Astrocyte of the hippocampus (primary cell): ENCODE measurements around the gene BRWD1.

Source experiments
- DNase-seq: peaks from one replicate; pipeline ENCODE4 v3.0.0; 2011; ENCODE audit warnings: low read depth, low spot score

BRWD1 gene

GRCh38 chr21:39313571-39314142 lies at the start of gene BRWD1:
Gene BRWD1 (minus strand): TSS chr21:39313632. CDS start chr21:39313491, 141 bp downstream.
- DNase-seq = peak; percentile 94

- no peak for DNase-seq
Measured at GRCh38 chr21:39362733-39363132, 49.3 kb upstream of the BRWD1 start.

DNA sequence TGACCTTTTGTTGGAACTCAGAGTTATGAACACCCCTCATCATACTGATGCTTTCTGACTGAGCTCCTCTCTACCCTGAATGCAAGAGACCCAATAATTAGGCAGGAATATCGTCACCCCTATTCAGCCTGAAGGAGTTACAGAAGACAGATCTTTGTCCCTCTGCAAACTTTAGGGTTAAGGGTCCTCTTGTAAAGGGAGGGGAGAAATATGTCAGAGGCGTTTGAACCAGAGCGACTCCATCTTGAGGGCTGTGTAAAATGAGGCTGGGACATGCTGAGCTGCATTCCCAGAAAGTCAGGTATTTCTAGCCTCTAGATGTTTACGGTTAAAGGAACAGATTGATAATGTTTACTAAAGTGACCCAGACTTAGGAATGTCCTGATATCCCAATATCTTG lies 46.0 kb upstream of the BRWD1 start:
- no peak for DNase-seq

- no peak for DNase-seq
Measured at GRCh38 chr21:39353295-39353694, 39.9 kb upstream of the BRWD1 start.

DNA sequence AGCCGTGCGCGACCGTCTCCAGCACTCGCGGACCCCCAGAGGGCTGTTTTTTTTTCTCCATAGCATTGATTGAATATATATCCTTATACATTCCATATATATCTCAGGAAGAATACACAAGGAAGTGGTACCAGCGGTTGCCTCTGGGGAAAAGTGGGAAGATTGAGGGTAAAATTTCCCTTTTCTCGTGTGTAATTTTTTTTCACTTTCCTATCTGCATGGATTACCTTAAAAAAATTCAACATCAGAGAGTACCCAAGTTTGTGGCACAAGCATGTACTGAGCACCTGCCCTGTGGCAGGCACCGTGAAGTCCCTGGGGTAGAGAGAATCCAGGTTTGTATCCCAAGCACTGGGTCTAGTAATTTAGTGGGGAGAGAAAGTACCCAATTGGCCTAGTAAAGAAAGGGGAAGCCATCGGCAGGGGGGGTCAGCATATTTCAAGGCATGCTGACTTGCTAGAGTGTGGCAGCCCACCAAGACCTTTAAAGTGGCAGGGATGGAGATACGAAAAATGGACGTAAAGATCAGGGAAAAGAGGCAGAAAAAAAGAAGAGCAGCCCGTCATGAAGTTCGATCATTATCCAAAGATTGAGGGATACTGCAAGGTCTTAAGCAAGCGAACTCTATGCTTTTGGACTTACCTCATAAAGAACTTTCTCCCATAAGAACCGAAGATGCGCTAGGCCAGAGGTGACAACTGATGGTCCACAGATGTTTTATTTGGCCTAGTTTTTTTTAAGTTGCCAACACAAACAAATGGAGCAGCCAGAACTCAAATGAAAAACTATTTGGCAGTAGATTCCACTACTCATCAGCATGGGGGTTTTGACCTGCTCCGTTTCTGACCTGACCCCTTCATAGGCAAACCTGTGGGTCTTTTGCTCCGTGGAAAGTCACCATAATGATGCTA lies 36.9 kb upstream of the BRWD1 start:
- no peak for DNase-seq

GRCh38 chr21:39349211-39350093 lies 36.0 kb upstream of the BRWD1 start:
- DNase-seq = peak; percentile 99

GRCh38 chr21:39348355-39349210 lies 35.2 kb upstream of the BRWD1 start, which contains the start of gene HMGN1:
Gene HMGN1 (minus strand): TSS chr21:39349088. CDS start chr21:39348917, 171 bp downstream.
- DNase-seq = peak; percentile 96

DNA sequence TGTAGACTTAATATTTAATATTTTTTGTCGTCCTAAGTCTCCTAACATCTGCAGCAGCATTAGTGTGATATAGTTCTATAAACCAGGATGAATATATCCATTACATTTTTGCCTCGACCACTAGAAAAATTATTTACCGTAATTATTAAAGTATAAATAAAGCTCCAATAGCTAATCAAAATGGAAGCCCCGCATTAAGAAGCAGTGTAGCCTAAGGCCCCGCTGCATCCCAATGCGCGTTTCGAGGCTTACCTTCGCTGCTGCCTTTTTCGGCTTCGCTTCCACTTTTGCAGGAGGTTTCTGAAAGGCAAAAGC lies 34.6 kb upstream of the BRWD1 start:
- DNase-seq = no peak

GRCh38 chr21:39347537-39347936 lies 34.1 kb upstream of the BRWD1 start:
- peak; percentile 18 for DNase-seq

DNA sequence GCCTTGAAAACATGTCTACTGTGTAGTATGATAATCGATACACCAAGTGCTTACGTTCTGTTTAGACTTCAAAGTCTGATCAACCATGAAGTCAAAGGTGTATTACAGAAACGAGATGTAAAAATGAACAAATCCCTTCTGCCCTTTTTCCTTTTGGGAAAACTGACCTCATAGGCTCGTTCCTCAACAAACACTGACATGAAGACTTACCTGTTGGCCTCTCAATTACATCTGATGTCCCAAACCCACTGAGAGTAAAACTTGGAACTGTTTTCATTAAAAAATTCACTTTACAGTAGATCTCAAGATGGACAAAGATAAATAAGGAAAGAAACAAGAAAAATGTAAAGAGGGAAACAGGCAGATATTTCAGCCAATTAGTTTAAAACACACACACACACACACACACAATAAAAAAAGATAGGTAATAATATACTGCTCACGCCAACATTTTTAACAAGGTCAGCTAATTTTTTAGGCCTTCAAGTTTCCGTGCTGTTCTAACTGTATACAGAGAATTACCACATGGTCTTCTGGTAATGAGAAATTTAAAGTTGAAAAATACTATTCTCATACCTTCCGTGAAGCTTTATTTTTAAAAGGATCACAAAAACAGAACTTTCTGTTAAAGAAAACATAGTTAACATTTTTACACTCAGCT lies 33.4 kb upstream of the BRWD1 start:
- no peak for DNase-seq

- no peak for DNase-seq
Measured at GRCh38 chr21:39346206-39346605, 32.8 kb upstream of the BRWD1 start.

GRCh38 chr21:39345440-39345839 lies 32.0 kb upstream of the BRWD1 start:
- DNase-seq = no peak

DNA sequence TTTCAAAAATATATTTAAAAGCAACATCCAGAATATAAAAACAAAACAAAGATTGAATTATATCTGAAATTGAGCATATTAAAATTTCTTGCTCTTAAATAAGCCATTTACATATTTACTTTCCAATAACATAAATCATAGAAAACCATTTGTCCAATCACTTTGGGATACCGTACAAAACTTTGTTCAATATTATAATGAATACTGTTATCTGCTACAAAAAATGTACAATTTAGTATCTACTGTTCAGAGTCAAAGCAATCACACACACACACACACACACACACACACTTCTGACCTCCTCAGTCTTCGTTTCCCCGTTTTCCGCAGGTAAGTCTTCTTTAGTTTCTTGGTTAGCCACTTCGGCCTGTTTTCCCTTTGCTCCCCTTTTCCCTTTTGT lies 31.4 kb upstream of the BRWD1 start:
- no peak for DNase-seq

- DNase-seq = no peak
Measured at GRCh38 chr21:39341249-39341923, 28.0 kb upstream of the BRWD1 start.

DNA sequence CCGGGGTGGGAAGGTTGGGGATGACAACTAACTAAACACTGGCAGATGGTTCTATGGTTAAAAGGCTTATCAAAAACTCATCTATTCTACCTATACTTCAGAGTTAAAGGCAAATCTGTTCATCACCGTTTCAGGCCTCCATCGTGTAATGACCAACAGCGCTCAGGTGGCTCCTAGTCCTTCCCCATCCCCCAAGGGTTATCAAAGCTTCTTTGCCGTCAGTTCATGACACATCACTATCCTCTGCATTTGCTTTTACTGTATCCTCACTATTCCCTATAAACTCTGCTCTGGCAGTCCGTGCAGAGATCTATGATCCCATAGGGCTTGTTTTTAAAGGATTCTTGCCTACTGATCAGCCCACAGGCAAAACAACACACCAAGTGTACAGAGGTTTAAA lies 27.3 kb upstream of the BRWD1 start:
- DNase-seq = no peak

DNA sequence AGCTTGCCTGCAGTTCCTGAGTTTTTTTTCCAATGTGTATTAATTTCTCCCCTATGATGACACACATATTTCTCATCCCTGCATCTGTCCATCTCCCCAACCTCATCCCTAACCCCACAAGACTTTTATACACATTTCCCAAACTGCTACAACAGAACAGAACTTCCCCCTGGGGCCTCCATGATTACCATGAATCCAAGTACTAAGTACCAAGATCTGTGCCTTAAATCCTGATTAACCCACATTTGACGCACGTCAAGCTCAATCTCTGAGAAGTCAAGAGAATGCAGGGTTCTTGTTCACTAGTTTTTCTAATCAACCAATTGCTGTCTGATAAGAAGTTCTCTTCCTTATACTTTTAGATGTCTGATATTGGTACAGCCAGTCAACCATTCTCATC lies 25.8 kb upstream of the BRWD1 start:
- DNase-seq = no peak

GRCh38 chr21:39336457-39337008 lies 23.1 kb upstream of the BRWD1 start:
- no peak for DNase-seq

DNA sequence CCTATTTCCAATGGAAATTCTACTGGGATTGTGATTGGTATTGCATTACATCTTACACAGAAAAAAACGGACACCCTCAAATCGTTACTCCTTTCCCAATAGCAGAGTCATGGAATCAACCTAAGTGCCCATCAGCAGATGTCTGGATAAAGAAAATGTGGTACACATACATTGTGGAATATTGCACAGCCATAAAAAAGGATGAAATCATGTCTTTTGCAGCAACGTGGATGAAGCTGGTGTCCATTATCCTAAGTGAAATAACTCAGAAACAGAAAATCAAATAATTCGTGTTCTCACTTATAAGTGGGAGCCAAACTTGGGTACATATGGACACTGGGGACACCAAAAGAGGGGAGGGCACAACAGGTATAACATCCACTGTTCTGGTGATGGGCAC lies 21.2 kb upstream of the BRWD1 start:
- DNase-seq = no peak

- no peak for DNase-seq
Measured at GRCh38 chr21:39332175-39332574, 18.7 kb upstream of the BRWD1 start.

DNA sequence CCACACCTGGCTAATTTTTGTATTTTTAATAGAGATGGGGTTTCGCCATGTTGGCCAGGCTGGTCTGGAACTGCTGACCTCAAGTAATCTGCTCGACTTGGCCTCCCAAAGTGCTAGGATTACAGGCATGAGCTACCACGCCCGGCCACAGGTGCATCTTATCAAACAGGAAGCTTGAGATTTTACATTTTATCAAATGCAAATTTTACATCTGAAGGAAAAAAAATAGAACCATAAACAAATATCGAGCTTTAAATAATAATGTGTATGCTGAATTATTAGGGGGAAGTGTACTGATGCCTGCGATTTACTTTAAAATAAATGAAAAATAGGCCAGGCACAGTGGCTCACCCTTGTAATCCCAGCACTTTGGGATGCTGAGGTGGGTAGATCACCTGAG lies 16.6 kb upstream of the BRWD1 start:
- no peak for DNase-seq
